ENCODE measurements around the gene COL9A3. TPM values are rescaled to one million over a fixed set of nuclear protein-coding genes. Genes with fewer than 3 reads are reported as not detected.
A peak's percentile ranks its signal among the peaks of the same experiment; 100 is the strongest.

The COL9A3 gene
- total RNA-seq, 2 donors from 2014 or later = not detected

- Mint-ChIP-seq H3K36me3 (ENCODE audit: low read depth) (no peaks in the 10 kb centered on the region), H3K4me3 (peak overlapping the region; percentile 63), H3K4me1 (peaks cover 19% of the 10 kb centered on the region), H3K27ac (peak overlapping the region; percentile 41), H3K27me3 (no peaks in the 10 kb centered on the region)
- ATAC-seq (no peak), DNase-seq (no peak)
- H3K9me3 ChIP-seq (ENCODE audit: control insufficient read depth, low read length, poor library complexity, severe bottlenecking) = no peaks in the 10 kb centered on the region
These were observed 42.1 kb upstream of the COL9A3 start for GRCh38 chr20:62774762-62775161.

GRCh38 chr20:62775206-62775605, 41.6 kb upstream of the COL9A3 start:
- Mint-ChIP-seq H3K4me3 (peak overlapping the region; percentile 63), H3K27ac (peak overlapping the region; percentile 86), H3K27me3 (no peaks in the 10 kb centered on the region), H3K4me1 (peaks cover 19% of the 10 kb centered on the region), H3K36me3 (ENCODE audit: low read depth) (no peaks in the 10 kb centered on the region)
- no peak for ATAC-seq
- DNase-seq = no peak
- H3K9me3 ChIP-seq (ENCODE audit: control insufficient read depth, low read length, poor library complexity, severe bottlenecking) = no peaks in the 10 kb centered on the region

GRCh38 chr20:62776035-62776691, 40.7 kb upstream of the COL9A3 start:
- Mint-ChIP-seq H3K4me1 (peaks cover 19% of the 10 kb centered on the region), H3K27ac (peak overlapping the region; percentile 86), H3K36me3 (ENCODE audit: low read depth) (no peaks in the 10 kb centered on the region), H3K27me3 (no peaks in the 10 kb centered on the region), H3K4me3 (peak overlapping the region; percentile 47)
- ATAC-seq = no peak
- H3K9me3 ChIP-seq (ENCODE audit: control insufficient read depth, low read length, poor library complexity, severe bottlenecking) = no peaks in the 10 kb centered on the region
- DNase-seq = no peak

- no peaks in the 10 kb centered on the region for H3K27me3 Mint-ChIP-seq
- peak; percentile 71 for ATAC-seq
- H3K36me3 Mint-ChIP-seq (ENCODE audit: low read depth) = no peaks in the 10 kb centered on the region
- peaks cover 19% of the 10 kb centered on the region for H3K4me1 Mint-ChIP-seq
- no peak for DNase-seq
- no peaks in the 10 kb centered on the region for H3K9me3 ChIP-seq (ENCODE audit: control insufficient read depth, low read length, poor library complexity, severe bottlenecking)
- peak overlapping the region; percentile 86 for H3K27ac Mint-ChIP-seq
- H3K4me3 Mint-ChIP-seq = peak overlapping the region; percentile 47
These were observed 39.9 kb upstream of the COL9A3 start for GRCh38 chr20:62776692-62777527.

GRCh38 chr20:62777528-62777830, 39.4 kb upstream of the COL9A3 start:
- no peaks in the 10 kb centered on the region for H3K36me3 Mint-ChIP-seq (ENCODE audit: low read depth)
- no peaks in the 10 kb centered on the region for H3K27me3 Mint-ChIP-seq
- peaks cover 21% of the 10 kb centered on the region for H3K4me1 Mint-ChIP-seq
- peak overlapping the region; percentile 47 for H3K4me3 Mint-ChIP-seq
- DNase-seq (no peak), ATAC-seq (no peak)
- no peaks in the 10 kb centered on the region for H3K9me3 ChIP-seq (ENCODE audit: control insufficient read depth, low read length, poor library complexity, severe bottlenecking)
- H3K27ac Mint-ChIP-seq = peak overlapping the region; percentile 86

- H3K4me1 Mint-ChIP-seq = peaks cover 22% of the 10 kb centered on the region
These were observed 38.8 kb upstream of the COL9A3 start for GRCh38 chr20:62778058-62778457.

GRCh38 chr20:62778601-62779416, 38.0 kb upstream of the COL9A3 start:
- DNase-seq (no peak), ATAC-seq (no peak)
- H3K4me1 Mint-ChIP-seq = peaks cover 20% of the 10 kb centered on the region
- no peak overlapping the region for H3K4me3 Mint-ChIP-seq
- H3K27ac Mint-ChIP-seq = peak overlapping the region; percentile 61
- H3K36me3 Mint-ChIP-seq (ENCODE audit: low read depth) = no peaks in the 10 kb centered on the region
- no peaks in the 10 kb centered on the region for H3K9me3 ChIP-seq (ENCODE audit: control insufficient read depth, low read length, poor library complexity, severe bottlenecking)
- H3K27me3 Mint-ChIP-seq = no peaks in the 10 kb centered on the region

More at GRCh38 chr20:62778058-62778457, 38.8 kb upstream of the COL9A3 start:
- peak overlapping the region; percentile 61 for H3K27ac Mint-ChIP-seq
- no peaks in the 10 kb centered on the region for H3K9me3 ChIP-seq (ENCODE audit: control insufficient read depth, low read length, poor library complexity, severe bottlenecking)
- H3K36me3 Mint-ChIP-seq (ENCODE audit: low read depth) = no peaks in the 10 kb centered on the region
- no peak for DNase-seq
- no peak overlapping the region for H3K4me3 Mint-ChIP-seq
- ATAC-seq = no peak
- no peaks in the 10 kb centered on the region for H3K27me3 Mint-ChIP-seq

- H3K27me3 Mint-ChIP-seq = no peaks in the 10 kb centered on the region
- H3K27ac Mint-ChIP-seq = no peak overlapping the region
- no peak for ATAC-seq
- peaks cover 18% of the 10 kb centered on the region for H3K4me1 Mint-ChIP-seq
- H3K36me3 Mint-ChIP-seq (ENCODE audit: low read depth) = no peaks in the 10 kb centered on the region
- no peak overlapping the region for H3K4me3 Mint-ChIP-seq
- DNase-seq = no peak
- no peaks in the 10 kb centered on the region for H3K9me3 ChIP-seq (ENCODE audit: control insufficient read depth, low read length, poor library complexity, severe bottlenecking)
These were observed 37.5 kb upstream of the COL9A3 start for GRCh38 chr20:62779417-62779685.

- H3K9me3 ChIP-seq (ENCODE audit: control insufficient read depth, low read length, poor library complexity, severe bottlenecking) = no peaks in the 10 kb centered on the region
- Mint-ChIP-seq H3K4me3 (no peak overlapping the region), H3K4me1 (peaks cover 15% of the 10 kb centered on the region), H3K36me3 (ENCODE audit: low read depth) (no peaks in the 10 kb centered on the region), H3K27me3 (no peaks in the 10 kb centered on the region), H3K27ac (no peak overlapping the region)
- DNase-seq (no peak), ATAC-seq (no peak)
These were observed 36.6 kb upstream of the COL9A3 start for GRCh38 chr20:62780204-62780603.

GRCh38 chr20:62780696-62781095, 36.2 kb upstream of the COL9A3 start:
- Mint-ChIP-seq H3K4me1 (peaks cover 15% of the 10 kb centered on the region), H3K27ac (no peak overlapping the region), H3K4me3 (no peak overlapping the region), H3K36me3 (ENCODE audit: low read depth) (no peaks in the 10 kb centered on the region), H3K27me3 (no peaks in the 10 kb centered on the region)
- DNase-seq (no peak), ATAC-seq (no peak)
- no peaks in the 10 kb centered on the region for H3K9me3 ChIP-seq (ENCODE audit: control insufficient read depth, low read length, poor library complexity, severe bottlenecking)

- H3K4me3 Mint-ChIP-seq = no peak overlapping the region
- peaks cover 6% of the 10 kb centered on the region for H3K4me1 Mint-ChIP-seq
These were observed 34.5 kb upstream of the COL9A3 start for GRCh38 chr20:62782149-62782892.

GRCh38 chr20:62782893-62783278, 34.0 kb upstream of the COL9A3 start:
- H3K36me3 Mint-ChIP-seq (ENCODE audit: low read depth) = no peaks in the 10 kb centered on the region
- H3K27me3 Mint-ChIP-seq = no peaks in the 10 kb centered on the region
- H3K27ac Mint-ChIP-seq = no peak overlapping the region
- H3K4me1 Mint-ChIP-seq = peaks cover 9% of the 10 kb centered on the region
- no peak for ATAC-seq
- H3K9me3 ChIP-seq (ENCODE audit: control insufficient read depth, low read length, poor library complexity, severe bottlenecking) = no peaks in the 10 kb centered on the region
- DNase-seq = no peak
- H3K4me3 Mint-ChIP-seq = no peak overlapping the region

More at GRCh38 chr20:62782149-62782892, 34.5 kb upstream of the COL9A3 start:
- no peaks in the 10 kb centered on the region for H3K27me3 Mint-ChIP-seq
- no peak for ATAC-seq
- DNase-seq = no peak
- H3K9me3 ChIP-seq (ENCODE audit: control insufficient read depth, low read length, poor library complexity, severe bottlenecking) = no peaks in the 10 kb centered on the region
- no peak overlapping the region for H3K27ac Mint-ChIP-seq
- H3K36me3 Mint-ChIP-seq (ENCODE audit: low read depth) = no peaks in the 10 kb centered on the region

GRCh38 chr20:62784497-62784896, 32.4 kb upstream of the COL9A3 start:
- H3K27me3 Mint-ChIP-seq = no peaks in the 10 kb centered on the region
- no peak overlapping the region for H3K4me3 Mint-ChIP-seq
- peaks cover 9% of the 10 kb centered on the region for H3K4me1 Mint-ChIP-seq
- H3K9me3 ChIP-seq (ENCODE audit: control insufficient read depth, low read length, poor library complexity, severe bottlenecking) = no peaks in the 10 kb centered on the region
- DNase-seq (no peak), ATAC-seq (no peak)
- no peak overlapping the region for H3K27ac Mint-ChIP-seq
- no peaks in the 10 kb centered on the region for H3K36me3 Mint-ChIP-seq (ENCODE audit: low read depth)
